Prostate gland (tissue), 2 donors: ENCODE measurements around the gene GAK.

Experiments
- POLR2AphosphoS5 ChIP-seq: sonication (generic); formaldehyde crosslinking; IDR thresholded peaks from one replicate; pipeline ENCODE4 v1.6.1; 2017; ENCODE audit warnings: antibody characterized with exemption
- TF ChIP-seq, protein P1 (sequence below), 4 experiments: fragments of 200-600 bp in 2 of 4; fragments of 450-650 bp in 2 of 4; sonication (generic) in 2 of 4; IDR thresholded peaks; 1 replicate in 3 of 4; 2 replicates in 1 of 4; pipeline ENCODE4 v1.5.1; 2016 to 2019; ENCODE audit warnings: antibody characterized with exemption in 4 of 4, mild to moderate bottlenecking in 2 of 4, moderate library complexity in 2 of 4

DNA sequence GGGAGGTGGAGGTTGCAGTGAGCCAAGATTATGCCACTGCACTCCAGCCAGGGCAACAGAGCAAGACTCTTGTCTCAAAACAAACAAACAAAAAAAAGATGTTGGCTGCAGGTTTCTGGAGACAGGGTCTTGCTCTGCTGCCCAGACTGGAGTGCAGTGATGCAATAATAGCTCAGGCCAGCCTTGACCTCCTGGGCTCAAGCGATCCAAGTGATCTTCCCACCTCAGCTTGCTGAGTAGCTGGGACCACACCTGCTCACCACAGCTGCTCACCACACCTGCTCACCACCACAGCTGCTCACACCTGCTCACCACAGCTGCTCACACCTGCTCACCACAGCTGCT is 76.3 kb downstream of the GAK start:
- TF ChIP-seq POLR2AphosphoS5: no peak
- TF ChIP-seq, protein P1, sequence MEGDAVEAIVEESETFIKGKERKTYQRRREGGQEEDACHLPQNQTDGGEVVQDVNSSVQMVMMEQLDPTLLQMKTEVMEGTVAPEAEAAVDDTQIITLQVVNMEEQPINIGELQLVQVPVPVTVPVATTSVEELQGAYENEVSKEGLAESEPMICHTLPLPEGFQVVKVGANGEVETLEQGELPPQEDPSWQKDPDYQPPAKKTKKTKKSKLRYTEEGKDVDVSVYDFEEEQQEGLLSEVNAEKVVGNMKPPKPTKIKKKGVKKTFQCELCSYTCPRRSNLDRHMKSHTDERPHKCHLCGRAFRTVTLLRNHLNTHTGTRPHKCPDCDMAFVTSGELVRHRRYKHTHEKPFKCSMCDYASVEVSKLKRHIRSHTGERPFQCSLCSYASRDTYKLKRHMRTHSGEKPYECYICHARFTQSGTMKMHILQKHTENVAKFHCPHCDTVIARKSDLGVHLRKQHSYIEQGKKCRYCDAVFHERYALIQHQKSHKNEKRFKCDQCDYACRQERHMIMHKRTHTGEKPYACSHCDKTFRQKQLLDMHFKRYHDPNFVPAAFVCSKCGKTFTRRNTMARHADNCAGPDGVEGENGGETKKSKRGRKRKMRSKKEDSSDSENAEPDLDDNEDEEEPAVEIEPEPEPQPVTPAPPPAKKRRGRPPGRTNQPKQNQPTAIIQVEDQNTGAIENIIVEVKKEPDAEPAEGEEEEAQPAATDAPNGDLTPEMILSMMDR (IDR thresholded peaks at IDR 0.05): no peak
